H1 (cell line): ENCODE measurements around the gene PGGHG. TPM values are rescaled to one million over a fixed set of nuclear protein-coding genes. Genes with fewer than 3 reads are reported as not detected.

ENCODE experiments used
- CTCF ChIA-PET: fragments of 300-600 bp; sonication (Branson Sonifier 250); formaldehyde crosslinking; loops from one replicate; lab custom pipeline; 2021; ENCODE audit not compliant: partially characterized antibody; lab: Charles Lee
- POLR2A ChIA-PET: fragments of 300-600 bp; sonication (Branson Sonifier 250); formaldehyde crosslinking; loops from one replicate; lab custom pipeline; 2021; ENCODE audit warnings: inconsistent platforms; ENCODE audit not compliant: partially characterized antibody; lab: Charles Lee
- DNase-seq, 2 experiments: peaks; one replicate each; pipeline versions ENCODE4 v3.0.0 to v3.0.0-alpha.2; 2010 to 2022; ENCODE audit warnings: low spot score in 2 of 2, low read depth in 1 of 2, mixed read lengths in 1 of 2
- FAIRE-seq: peaks from 2 replicates; lab custom pipeline; 2011; peaks lifted over from hg19 to GRCh38; lab: Jason Lieb, UNC
- H2AFZ ChIP-seq: 2 replicates; pipeline ENCODE4 v1.8.1; 2012; ENCODE audit warnings: low read length, inconsistent platforms
- H2AK5ac ChIP-seq: 2 replicates; pipeline ENCODE4 v1.6.1; 2013; ENCODE audit warnings: low read depth, low read length
- H2BK120ac ChIP-seq: replicated peaks from 2 replicates; pipeline ENCODE3; 2013; ENCODE audit warnings: low read depth, low read length, inconsistent platforms
- H2BK12ac ChIP-seq: 2 replicates; pipeline ENCODE4 v1.6.1; 2013; ENCODE audit warnings: low read depth, low read length
- H2BK15ac ChIP-seq: 2 replicates; pipeline ENCODE4 v1.6.1; 2013; ENCODE audit warnings: low read length
- H2BK20ac ChIP-seq: 2 replicates; pipeline ENCODE4 v1.6.1; 2013; ENCODE audit warnings: low read length
- H2BK5ac ChIP-seq: 2 replicates; pipeline ENCODE4 v1.6.1; 2013; ENCODE audit warnings: low read depth, low read length
- H3K14ac ChIP-seq: 2 replicates; pipeline ENCODE4 v1.6.1; 2013; ENCODE audit warnings: inconsistent platforms; ENCODE audit not compliant: insufficient read length
- H3K18ac ChIP-seq: 2 replicates; pipeline ENCODE4 v1.6.1; 2013; ENCODE audit warnings: low read length; ENCODE audit errors: extremely low read depth
- H3K23ac ChIP-seq: 2 replicates; pipeline ENCODE4 v1.6.1; 2013; ENCODE audit warnings: inconsistent platforms; ENCODE audit not compliant: insufficient read length
- H3K23me2 ChIP-seq: 2 replicates; pipeline ENCODE4 v1.6.1; 2013; ENCODE audit warnings: low read depth, low read length
- H3K27ac ChIP-seq: 2 replicates; pipeline ENCODE4 v1.6.1; 2011; ENCODE audit warnings: low read depth, low read length, inconsistent platforms
- H3K27me3 ChIP-seq, 4 experiments: replicated peaks in 1 of 4; 1 replicate in 1 of 4; 2 replicates in 3 of 4; pipeline versions ENCODE4 v1.6.1 to v1.8.1; 2011 to 2013; ENCODE audit warnings: low read length in 3 of 4, mild to moderate bottlenecking in 3 of 4, inconsistent platforms in 2 of 4, mixed read lengths in 2 of 4, moderate library complexity in 1 of 4; ENCODE audit not compliant: control insufficient read depth in 3 of 4, insufficient read depth in 3 of 4; ENCODE audit errors: extremely low read depth in 1 of 4
- H3K36me3 ChIP-seq, 4 experiments: 2 replicates each; pipeline versions ENCODE4 v1.6.1 to v1.8.1; 2011 to 2013; ENCODE audit warnings: mild to moderate bottlenecking in 4 of 4, low read length in 3 of 4, moderate library complexity in 2 of 4, control low read depth in 1 of 4, inconsistent platforms in 1 of 4; ENCODE audit not compliant: insufficient read depth in 4 of 4, control insufficient read depth in 2 of 4
- H3K4ac ChIP-seq: replicated peaks from 2 replicates; pipeline ENCODE3; 2013; ENCODE audit warnings: low read length, low read depth, mixed read lengths, inconsistent platforms; ENCODE audit not compliant: insufficient read length
- H3K4me1 ChIP-seq, 4 experiments: replicated peaks in 1 of 4; 1 replicate in 1 of 4; 2 replicates in 3 of 4; pipeline versions ENCODE4 v1.6.1 to v1.8.1; 2011 to 2013; ENCODE audit warnings: low read length in 3 of 4, inconsistent platforms in 2 of 4, mixed read lengths in 1 of 4; ENCODE audit not compliant: insufficient read depth in 4 of 4, control insufficient read depth in 3 of 4
- H3K4me2 ChIP-seq, 2 experiments: 2 replicates each; pipeline versions ENCODE4 v1.6.1 to v1.8.1; 2011 to 2013; ENCODE audit warnings: low read depth in 2 of 2, low read length in 2 of 2, control low read depth in 1 of 2, inconsistent platforms in 1 of 2, mild to moderate bottlenecking in 1 of 2; ENCODE audit not compliant: insufficient read depth in 1 of 2
- H3K4me3 ChIP-seq, 4 experiments: fragments of 200-600, 300-600 bp in 1 of 4; sonication (generic), shearing (Covaris generic), sonication (Bioruptor Twin) in 1 of 4; 2 replicates each; pipeline versions ENCODE4 v1.5.1 to v1.8.1; 2011 to 2016; ENCODE audit warnings: low read length in 4 of 4, low read depth in 3 of 4, control low read depth in 2 of 4, inconsistent platforms in 2 of 4, mild to moderate bottlenecking in 2 of 4, mixed read lengths in 1 of 4, moderate library complexity in 1 of 4; ENCODE audit not compliant: insufficient read depth in 2 of 4; ENCODE audit errors: extremely low read depth in 1 of 4
- H3K56ac ChIP-seq: replicated peaks from 2 replicates; pipeline ENCODE3; 2013; ENCODE audit warnings: low read depth, mild to moderate bottlenecking, mixed read lengths, low read length, inconsistent platforms; ENCODE audit not compliant: insufficient read length
- H3K79me1 ChIP-seq: 2 replicates; pipeline ENCODE4 v1.6.1; 2013; ENCODE audit warnings: low read depth, low read length, control low read depth
- H3K79me2 ChIP-seq, 2 experiments: 2 replicates each; pipeline versions ENCODE4 v1.6.1 to v1.8.1; 2012 to 2013; ENCODE audit warnings: low read length in 2 of 2, mild to moderate bottlenecking in 2 of 2, inconsistent platforms in 1 of 2; ENCODE audit not compliant: insufficient read depth in 2 of 2, control insufficient read depth in 1 of 2
- H3K9ac ChIP-seq, 4 experiments: replicated peaks in 1 of 4; 1 replicate in 1 of 4; 2 replicates in 3 of 4; pipeline versions ENCODE4 v1.6.1 to v1.8.1; 2011 to 2013; ENCODE audit warnings: low read depth in 3 of 4, low read length in 3 of 4, control low read depth in 2 of 4, mild to moderate bottlenecking in 2 of 4, moderate library complexity in 2 of 4, inconsistent platforms in 1 of 4; ENCODE audit errors: extremely low read depth in 1 of 4
- H3K9me3 ChIP-seq, 2 experiments: 2 replicates each; pipeline versions ENCODE4 v1.6.1 to v1.8.1; 2012 to 2013; ENCODE audit warnings: mild to moderate bottlenecking in 2 of 2, moderate library complexity in 2 of 2, control low read depth in 1 of 2, inconsistent platforms in 1 of 2, low read depth in 1 of 2, low read length in 1 of 2, mixed read lengths in 1 of 2; ENCODE audit not compliant: insufficient read depth in 2 of 2
- H4K20me1 ChIP-seq, 2 experiments: replicated peaks in 1 of 2; 2 replicates each; pipeline versions ENCODE3 to v1.8.1; 2011 to 2013; ENCODE audit warnings: inconsistent platforms in 2 of 2, low read length in 2 of 2, mild to moderate bottlenecking in 1 of 2; ENCODE audit not compliant: insufficient read depth in 2 of 2, control insufficient read depth in 1 of 2
- H4K5ac ChIP-seq: 2 replicates; pipeline ENCODE4 v1.6.1; 2013; ENCODE audit warnings: low read length, low read depth, mixed read lengths, inconsistent platforms; ENCODE audit not compliant: insufficient read length
- H4K8ac ChIP-seq: 2 replicates; pipeline ENCODE4 v1.8.0; 2013; ENCODE audit warnings: mild to moderate bottlenecking, moderate library complexity, low read length, inconsistent platforms; ENCODE audit not compliant: insufficient read depth; ENCODE audit errors: extremely low read depth
- H4K91ac ChIP-seq: replicated peaks from 2 replicates; pipeline ENCODE3; 2013; ENCODE audit warnings: low read length, mixed read lengths, inconsistent platforms; ENCODE audit not compliant: insufficient read length
- WGBS, 2 experiments: shearing (Covaris generic) in 1 of 2; methylation state at CpG; one replicate each; pipeline versions ENCODE4 v1.1.6 to v1.1.7; 2013 to 2015; ENCODE audit warnings: low lambda C conversion rate in 2 of 2, mixed read lengths in 2 of 2, inconsistent platforms in 1 of 2, low coverage in 1 of 2, missing lambda C conversion rate in 1 of 2; ENCODE audit not compliant: insufficient replicate concordance in 2 of 2, insufficient coverage in 1 of 2, insufficient read length in 1 of 2; ENCODE audit errors: extremely low coverage in 1 of 2, missing lambda C conversion rate in 1 of 2; 5-methylcytosine and 5-hydroxymethylcytosine counted together
- polyA plus RNA-seq, 7 experiments: library from polyadenylated mRNA; depleted of rRNA in 3 of 7; stranded (reverse) in 5 of 7; unstranded in 2 of 7; fragments of >200 nt in 5 of 7; fragments of 200-250 nt in 2 of 7; gene quantifications; 1 replicate in 5 of 7; 2 replicates in 1 of 7; 4 replicates in 1 of 7; pipeline versions ENCODE4 v1.2.1 to v1.2.3, GENCODE V29; 2011 to 2013; ENCODE audit warnings: missing spikeins in 2 of 7, mixed read lengths in 2 of 7
- total RNA-seq: library from RNA; stranded (reverse); fragmentation: NEBNext Ultra II Directional; extraction: Animal tissue kit (Norgen Biotek cat#: 25700); gene quantifications from 2 replicates; pipeline ENCODE4 v1.2.1, GENCODE V29; 2021

The PGGHG gene
- total and polyA plus RNA-seq, 2 of the 8 experiments (the other 6 are each of a cell fraction or from before 2014, with no cell fraction given): 34.8 to 60.7 TPM

- Histone ChIP-seq H2BK12ac (no peak overlapping the region), H3K4me3 (no peak overlapping the region), H4K5ac (no peak overlapping the region), H3K27me3 (peaks cover 0 to 3% (median 1%) of the 10 kb centered on the region in 4 experiments; a peak in 2 of 7 replicates), H4K20me1 (no peaks in the 10 kb centered on the region), H3K27ac (no peak overlapping the region), H3K9me3 (no peaks in the 10 kb centered on the region), H4K8ac (no peak overlapping the region; the same call in 1 of the 2 replicates), H2AFZ (no peak overlapping the region), H3K4me2 (peak overlapping the region in 1 of 2 experiments; percentile 19; a peak in 1 of 4 replicates), H2BK20ac (no peak overlapping the region), H3K4me1 (peaks cover 0 to 5% (median under 1%) of the 10 kb centered on the region in 4 experiments; a peak in 5 of 7 replicates), H3K9ac (no peak overlapping the region), H3K4ac (no peak overlapping the region), H2BK120ac (no peak overlapping the region), H3K23ac (no peak overlapping the region), H3K14ac (no peak overlapping the region), H3K56ac (no peak overlapping the region), H3K23me2 (no peaks in the 10 kb centered on the region), H3K18ac (no peak overlapping the region), H2BK5ac (no peak overlapping the region), H4K91ac (no peak overlapping the region), H3K79me1 (no peaks in the 10 kb centered on the region), H3K36me3 (no peaks in the 10 kb centered on the region), H3K79me2 (no peaks in the 10 kb centered on the region), H2BK15ac (no peak overlapping the region), H2AK5ac (no peak overlapping the region)
- ChIA-PET CTCF (interaction anchor here (0.6 to 8.6 kb wide), 4 partner anchors 8 to 29 kb away, joined by 3 to 88 read pairs (median 8); no protein-coding TSS in a partner anchor), POLR2A (interaction anchor here (0.7 to 3.0 kb wide), 9 partner anchors 9 to 137 kb away, joined by 3 to 11 read pairs (median 4); partner anchors contain the start of gene PGGHG)
- DNase-seq (peak in 1 of 2 experiments; percentile 49), FAIRE-seq (no peak)
- 97% methylated on average over 74 of the region's 85 CpGs; no CpG with 5 or more reads in 1 of the 2 experiments for WGBS, 2 experiments
Measured at GRCh38 chr11:279966-280705, 8.8 kb upstream of the PGGHG start.
